ENCODE data around the gene ITGA6.
"Not testable (repeated sequence)": the region's sequence is repeated elsewhere in the genome, so short reads cannot be mapped to it uniquely, and the experiment has no call there.

Gene ITGA6

GRCh38 chr2:172518995-172519394 lies 91.6 kb downstream of the ITGA6 start:
- no peak for DNase-seq (ENCODE audit: low spot score)

GRCh38 chr2:172525601-172526000 lies 98.2 kb downstream of the ITGA6 start:
- DNase-seq (ENCODE audit: low spot score): no peak

GRCh38 chr2:172531309-172531708 lies 103.9 kb downstream of the ITGA6 start:
- no peak for DNase-seq (ENCODE audit: low spot score)

- not testable (repeated sequence) for DNase-seq (ENCODE audit: low spot score)
These were observed 105.1 kb downstream of the ITGA6 start for GRCh38 chr2:172532461-172532860.

GRCh38 chr2:172533687-172534086 lies 106.3 kb downstream of the ITGA6 start:
- no peak for DNase-seq (ENCODE audit: low spot score)

- DNase-seq (ENCODE audit: low spot score): no peak
These were observed 107.7 kb downstream of the ITGA6 start for GRCh38 chr2:172535119-172535518.

- not testable (repeated sequence) for DNase-seq (ENCODE audit: low spot score)
These were observed 110.5 kb downstream of the ITGA6 start for GRCh38 chr2:172537851-172538250.

- DNase-seq (ENCODE audit: low spot score): no peak
These were observed 112.4 kb downstream of the ITGA6 start for GRCh38 chr2:172539767-172540166.

GRCh38 chr2:172540421-172540820 lies 113.0 kb downstream of the ITGA6 start:
- no peak for DNase-seq (ENCODE audit: low spot score)

GRCh38 chr2:172545408-172546075 lies 118.2 kb downstream of the ITGA6 start:
- no peak for DNase-seq (ENCODE audit: low spot score)

- DNase-seq (ENCODE audit: low spot score): no peak
These were observed 121.7 kb downstream of the ITGA6 start for GRCh38 chr2:172549131-172549530.

GRCh38 chr2:172549802-172550201 lies 122.4 kb downstream of the ITGA6 start:
- not testable (repeated sequence) for DNase-seq (ENCODE audit: low spot score)

- DNase-seq (ENCODE audit: low spot score): no peak
These were observed 123.0 kb downstream of the ITGA6 start for GRCh38 chr2:172550419-172550818.

GRCh38 chr2:172551271-172551670 lies 123.9 kb downstream of the ITGA6 start:
- DNase-seq (ENCODE audit: low spot score): no peak

- DNase-seq (ENCODE audit: low spot score): no peak
These were observed 125.3 kb downstream of the ITGA6 start for GRCh38 chr2:172552547-172553291.

- no peak for DNase-seq (ENCODE audit: low spot score)
These were observed 127.2 kb downstream of the ITGA6 start for GRCh38 chr2:172554352-172555271.

- DNase-seq (ENCODE audit: low spot score): no peak
These were observed 127.8 kb downstream of the ITGA6 start for GRCh38 chr2:172555272-172555521.
